Mucosa of gallbladder (tissue), 1 donor: Measurements from ENCODE around the gene ZSCAN5B. TPM values are rescaled to one million over a fixed set of nuclear protein-coding genes. Genes with fewer than 3 reads are reported as not detected.
"Not testable (repeated sequence)": the region's sequence is repeated elsewhere in the genome, so short reads cannot be mapped to it uniquely, and the experiment has no call there.

Source experiments
- DNase-seq: peaks from one replicate; pipeline ENCODE4 v3.0.0-alpha.2; 2020; ENCODE audit warnings: low spot score
- total RNA-seq: library from RNA; stranded (reverse); gene quantifications from one replicate; pipeline ENCODE4 v1.2.1, GENCODE V29; 2021
- donor health status: DM: no; HTN: no; CAD: no.

Gene ZSCAN5B
- total RNA-seq = not detected

- DNase-seq = not testable (repeated sequence)
Observed at GRCh38 chr19:56197646-56198045, at the start of gene ZSCAN5B. Gene ZSCAN5B (minus strand): TSS chr19:56197783. CDS start chr19:56193052, 4,731 bp downstream.

GRCh38 chr19:56245764-56246163, 48.2 kb upstream of the ZSCAN5B start:
- DNase-seq = not testable (repeated sequence)

GRCh38 chr19:56245121-56245740, 47.6 kb upstream of the ZSCAN5B start:
- DNase-seq = no peak

GRCh38 chr19:56223481-56223880, 25.9 kb upstream of the ZSCAN5B start:
- DNase-seq = no peak

GRCh38 chr19:56222901-56223300, 25.3 kb upstream of the ZSCAN5B start:
- no peak for DNase-seq

- no peak for DNase-seq
Observed at GRCh38 chr19:56221851-56222250, 24.3 kb upstream of the ZSCAN5B start.

GRCh38 chr19:56221442-56221841, 23.9 kb upstream of the ZSCAN5B start:
- DNase-seq = not testable (repeated sequence)

- no peak for DNase-seq
Observed at GRCh38 chr19:56218961-56219360, 21.4 kb upstream of the ZSCAN5B start.

- no peak for DNase-seq
Observed at GRCh38 chr19:56217039-56217949, 19.7 kb upstream of the ZSCAN5B start.

GRCh38 chr19:56211718-56212117, 14.1 kb upstream of the ZSCAN5B start:
- DNase-seq = no peak

- DNase-seq = not testable (repeated sequence)
Observed at GRCh38 chr19:56210036-56210435, 12.5 kb upstream of the ZSCAN5B start.

GRCh38 chr19:56209091-56209490, 11.5 kb upstream of the ZSCAN5B start:
- no peak for DNase-seq

- DNase-seq = not testable (repeated sequence)
Observed at GRCh38 chr19:56207581-56207980, 10.0 kb upstream of the ZSCAN5B start.

- DNase-seq = no peak
Observed at GRCh38 chr19:56201973-56202372, 4.4 kb upstream of the ZSCAN5B start, which contains the start of gene ZSCAN5C. Gene ZSCAN5C (plus strand): TSS chr19:56202273. CDS start chr19:56205914, 3,641 bp downstream.

- no peak for DNase-seq
Observed at GRCh38 chr19:56199687-56200086, 2.1 kb upstream of the ZSCAN5B start.

- DNase-seq = no peak
Observed at GRCh38 chr19:56193981-56194640, 3.5 kb downstream of the ZSCAN5B start.

- no peak for DNase-seq
Observed at GRCh38 chr19:56191711-56192110, 5.9 kb downstream of the ZSCAN5B start.

GRCh38 chr19:56191115-56191514, 6.5 kb downstream of the ZSCAN5B start:
- DNase-seq = no peak

- no peak for DNase-seq
Observed at GRCh38 chr19:56189785-56190184, 7.8 kb downstream of the ZSCAN5B start.

GRCh38 chr19:56177564-56178243, 19.9 kb downstream of the ZSCAN5B start:
- DNase-seq = no peak

- no peak for DNase-seq
Observed at GRCh38 chr19:56176881-56177280, 20.7 kb downstream of the ZSCAN5B start.

- not testable (repeated sequence) for DNase-seq
Observed at GRCh38 chr19:56176310-56176709, 21.3 kb downstream of the ZSCAN5B start.
